ENCODE data around the gene ADAMTS2. TPM values are rescaled to one million over a fixed set of nuclear protein-coding genes. Genes with fewer than 3 reads are reported as not detected.

The ADAMTS2 gene
- total and polyA plus RNA-seq, 2 of the 4 experiments (the other 2 are of a cell fraction): 19.0 to 58.8 TPM

GRCh38 chr5:179267671-179268083 lies 77.6 kb downstream of the ADAMTS2 start:
- H3K36me3 ChIP-seq (ENCODE audit: control insufficient read depth, insufficient read depth, low read length): peaks cover 6% of the 10 kb centered on the region; the same call in 1 of the 2 replicates
- no peak overlapping the region for H3K4me3 ChIP-seq (ENCODE audit: insufficient read depth, low read depth, low read length)
- peak overlapping the region; percentile 80 for H3K14ac ChIP-seq (replicated peaks; ENCODE audit: low read depth, low read length)
- intact Hi-C loops (cut with micrococcal nuclease) (loop anchor here (5.0 kb wide), 3 partner anchors 35 to 225 kb away; no protein-coding TSS in a partner anchor), in situ Hi-C loops (cut with MboI; ENCODE audit: low sequenced_read_pairs) (no loop called here), dilution Hi-C loops (cut with HindIII; ENCODE audit: low sequenced_read_pairs, unreplicated experiment) (no loop called here)
- H2AK9ac ChIP-seq (replicated peaks; ENCODE audit: low read depth, low read length, poor library complexity): peak overlapping the region; percentile 81
- TF ChIP-seq NFE2L2 (IDR thresholded peaks at IDR 0.05; ENCODE audit: low read depth, low read length): no peak
- TF ChIP-seq USF2 (IDR thresholded peaks at IDR 0.05; ENCODE audit: low read depth, low read length): no peak
- TF ChIP-seq RFX5 (IDR thresholded peaks at IDR 0.05; ENCODE audit: low read depth, low read length): no peak
- ChIA-PET CTCF (no interaction called here), POLR2A (ENCODE audit: unreplicated experiment) (no interaction called here)
- peak overlapping the region; percentile 98 for H2BK5ac ChIP-seq (ENCODE audit: low read depth, low read length, poor library complexity, severe bottlenecking)
- DNase-seq (no peak), ATAC-seq (ENCODE audit: low read depth) (no peak)
- peak overlapping the region; percentile 51 for H4K5ac ChIP-seq (ENCODE audit: low read depth, low read length)
- peak overlapping the region; percentile 75 for H3K18ac ChIP-seq (ENCODE audit: low read depth, low read length)
- H2BK15ac ChIP-seq (ENCODE audit: low read depth, low read length): peak overlapping the region; percentile 82; the same call in 2 of the 3 replicates
- no peaks in the 10 kb centered on the region for H4K20me1 ChIP-seq (ENCODE audit: insufficient read depth, low read length)
- H3K9me3 ChIP-seq (ENCODE audit: control insufficient read depth, insufficient read depth, low read length): no peaks in the 10 kb centered on the region
- peak overlapping the region; percentile 100 for H4K91ac ChIP-seq (ENCODE audit: insufficient read depth, low read depth, low read length)
- H2BK20ac ChIP-seq (ENCODE audit: low read depth, low read length): peak overlapping the region; percentile 28
- peak overlapping the region; percentile 98 for H3K27ac ChIP-seq (ENCODE audit: insufficient read depth, low read length)
- peaks cover 65% of the 10 kb centered on the region for H3K4me1 ChIP-seq (ENCODE audit: control insufficient read depth, insufficient read depth, low read length)
- H3K56ac ChIP-seq (ENCODE audit: extremely low read depth, insufficient read depth, low read length): no peak overlapping the region; the same call in 1 of the 2 replicates
- peak overlapping the region; percentile 99 for H2BK120ac ChIP-seq (ENCODE audit: low read depth, low read length)
- no TSS peak for BruUV-seq (replicated peaks)
- H4K8ac ChIP-seq (ENCODE audit: low read depth in 2 of 2, low read length in 2 of 2): peak overlapping the region; percentile 98 to 99; a peak in 3 of 4 replicates
- H3K4ac ChIP-seq (ENCODE audit: low read depth, low read length): peak overlapping the region; percentile 100
- H3K9ac ChIP-seq (ENCODE audit: low read depth, low read length): peak overlapping the region; percentile 19; the same call in 1 of the 2 replicates
- WGBS, 2 experiments (ENCODE audit: extremely low coverage in 2 of 2, insufficient read length in 1 of 2): 100% methylated on average over 1 of the region's 10 CpGs; no CpG with 5 or more reads in 1 of the 2 experiments
- H3K23ac ChIP-seq (ENCODE audit: low read depth, low read length): peak overlapping the region; percentile 48
- no peak overlapping the region for H3K4me2 ChIP-seq (ENCODE audit: low read depth, low read length)
- H3K27me3 ChIP-seq (ENCODE audit: control insufficient read depth, insufficient read depth, low read length): no peaks in the 10 kb centered on the region
- H3K9me1 ChIP-seq (ENCODE audit: insufficient read depth, low read length): peaks cover 52% of the 10 kb centered on the region
- H2AK5ac ChIP-seq (ENCODE audit: low read depth, low read length): peak overlapping the region; percentile 86
- H3K79me1 ChIP-seq (ENCODE audit: low read depth in 1 of 2, low read length in 2 of 2): peaks cover 37 to 86% of the 10 kb centered on the region in 2 experiments
- H2AFZ ChIP-seq (replicated peaks; ENCODE audit: low read length, poor library complexity): peak overlapping the region; percentile 53
